Stimulated activated naive CD4-positive, alpha-beta T cell (primary cell): Measurements from ENCODE around the gene KRT80.
A peak's percentile ranks its signal among the peaks of the same experiment; 100 is the strongest.

ENCODE experiments used
- DNase-seq, 6 experiments: peaks; one replicate each; lab custom pipeline; 2025; lab: John Stamatoyannopoulos, UW

Gene KRT80

DNA sequence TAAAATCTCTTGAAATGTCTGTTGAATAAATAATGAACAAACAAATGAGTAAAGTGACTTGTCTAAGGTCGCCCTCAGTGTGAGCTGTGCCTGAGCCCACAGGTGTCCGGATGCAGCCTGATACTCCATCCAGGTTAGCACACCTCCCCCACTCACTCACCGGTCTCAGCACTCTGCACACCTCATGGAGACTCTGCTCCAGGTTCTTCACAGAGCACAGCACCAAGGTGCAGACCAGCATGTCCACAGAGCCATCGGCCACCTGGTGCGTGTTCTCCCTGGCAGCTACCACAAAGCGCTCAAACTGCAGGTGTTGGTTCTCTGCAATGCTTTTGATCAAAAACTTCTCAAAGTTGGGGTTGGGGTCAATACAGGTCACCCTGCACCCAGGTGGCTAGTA lies 37.1 kb upstream of the KRT80 start:
- no peak for DNase-seq

DNA sequence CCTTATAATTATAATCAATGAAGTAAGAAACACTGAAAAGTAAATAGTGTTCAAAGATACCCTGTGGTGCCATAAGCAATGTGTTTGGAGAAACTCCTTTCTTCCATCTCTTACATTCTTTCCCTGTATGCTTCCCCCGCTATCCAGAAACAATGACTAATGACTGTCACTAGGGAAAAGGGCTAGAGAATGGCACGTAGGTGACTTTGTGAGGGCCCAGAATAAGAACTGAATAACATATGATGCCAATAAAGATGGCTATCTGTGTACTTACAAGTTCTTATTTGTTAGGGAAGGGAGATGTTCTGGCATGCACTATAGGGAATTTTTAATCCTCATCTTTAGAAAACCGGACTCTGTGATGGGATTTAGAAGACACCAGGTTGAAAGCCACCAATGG lies 36.6 kb upstream of the KRT80 start:
- no peak for DNase-seq

DNA sequence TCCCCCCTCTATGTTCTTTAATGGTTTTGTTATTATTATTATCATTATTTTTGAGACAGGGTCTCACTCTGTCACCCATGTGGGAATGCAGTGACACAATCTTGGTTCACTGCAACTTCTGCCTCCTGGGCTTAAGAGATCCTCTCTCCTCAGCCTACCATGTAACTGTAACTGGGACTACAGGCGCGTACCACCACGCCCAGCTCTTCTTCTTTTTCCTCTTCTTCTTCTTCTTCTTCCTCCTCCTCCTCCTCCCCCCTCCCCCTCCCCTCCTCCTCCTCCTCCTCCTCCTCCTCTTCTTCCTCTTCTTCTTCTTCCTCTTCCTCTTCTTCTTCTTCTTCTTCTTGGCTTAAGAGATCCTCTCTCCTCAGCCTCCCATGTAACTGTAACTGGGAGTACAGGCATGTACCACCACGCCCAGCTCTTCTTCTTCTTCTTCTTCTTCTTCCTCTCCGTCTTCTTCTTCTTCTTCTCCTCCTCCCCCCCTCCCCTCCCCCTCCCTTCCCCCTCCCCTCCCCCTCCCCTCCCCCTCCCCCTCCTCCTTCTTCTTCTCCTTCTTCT lies 35.9 kb upstream of the KRT80 start:
- no peak for DNase-seq

DNA sequence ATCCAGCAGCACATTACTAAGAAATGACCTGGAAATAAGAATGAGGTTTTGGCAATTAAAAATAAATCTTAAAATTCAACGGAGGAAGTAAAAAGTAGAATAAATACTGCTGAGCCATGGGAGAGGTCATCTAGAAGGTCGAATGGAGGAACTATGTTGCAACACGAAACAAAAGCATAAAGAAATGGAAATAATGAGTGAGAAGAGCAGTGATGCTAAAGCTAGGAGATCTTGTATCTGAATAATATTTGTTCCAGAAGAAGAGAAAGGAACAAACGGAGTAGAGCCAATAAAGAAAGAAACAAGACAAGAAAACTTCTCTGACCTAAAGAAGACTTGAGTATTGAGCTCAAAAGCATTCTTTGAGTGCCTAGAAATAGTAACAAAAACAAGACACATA lies 34.6 kb upstream of the KRT80 start:
- DNase-seq: no peak

DNA sequence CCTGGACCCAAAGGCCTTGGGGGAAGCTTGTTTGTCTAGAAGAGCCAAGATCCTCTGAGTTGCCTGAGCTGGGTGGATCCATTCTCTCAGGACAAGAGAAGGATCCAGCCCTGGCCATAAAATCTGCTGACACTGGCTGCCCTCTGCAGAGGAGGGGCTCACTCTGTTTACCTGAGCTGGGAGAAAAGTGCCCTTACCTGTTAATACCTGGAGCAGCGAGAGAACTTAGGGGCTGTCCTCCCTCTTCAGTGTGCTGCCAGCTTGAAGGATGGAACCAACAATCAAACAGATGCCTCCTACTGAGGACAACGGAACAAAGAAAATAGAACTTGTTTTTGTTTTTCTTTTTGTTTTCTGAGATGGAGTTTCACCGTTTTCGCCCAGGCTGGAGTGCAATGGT lies 33.9 kb upstream of the KRT80 start:
- no peak for DNase-seq

DNA sequence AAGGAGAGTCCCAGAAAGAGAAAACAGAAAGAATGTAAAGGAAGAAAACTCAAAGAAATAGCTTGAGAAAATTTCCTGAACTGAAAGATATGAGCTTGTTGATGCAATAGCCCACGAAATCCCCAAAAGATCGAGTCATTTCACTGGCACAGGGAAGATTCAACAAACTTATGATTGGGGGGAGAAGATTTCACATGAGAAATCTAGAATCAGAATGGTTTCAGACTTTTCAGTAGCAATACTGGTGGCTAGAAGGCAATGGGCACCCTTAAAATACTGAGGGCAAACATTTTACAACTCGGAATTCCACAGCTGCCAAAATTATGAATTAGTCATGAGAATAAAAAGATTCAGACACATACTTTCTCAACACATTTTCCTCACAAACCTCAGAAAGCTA lies 32.3 kb upstream of the KRT80 start:
- no peak for DNase-seq

DNA sequence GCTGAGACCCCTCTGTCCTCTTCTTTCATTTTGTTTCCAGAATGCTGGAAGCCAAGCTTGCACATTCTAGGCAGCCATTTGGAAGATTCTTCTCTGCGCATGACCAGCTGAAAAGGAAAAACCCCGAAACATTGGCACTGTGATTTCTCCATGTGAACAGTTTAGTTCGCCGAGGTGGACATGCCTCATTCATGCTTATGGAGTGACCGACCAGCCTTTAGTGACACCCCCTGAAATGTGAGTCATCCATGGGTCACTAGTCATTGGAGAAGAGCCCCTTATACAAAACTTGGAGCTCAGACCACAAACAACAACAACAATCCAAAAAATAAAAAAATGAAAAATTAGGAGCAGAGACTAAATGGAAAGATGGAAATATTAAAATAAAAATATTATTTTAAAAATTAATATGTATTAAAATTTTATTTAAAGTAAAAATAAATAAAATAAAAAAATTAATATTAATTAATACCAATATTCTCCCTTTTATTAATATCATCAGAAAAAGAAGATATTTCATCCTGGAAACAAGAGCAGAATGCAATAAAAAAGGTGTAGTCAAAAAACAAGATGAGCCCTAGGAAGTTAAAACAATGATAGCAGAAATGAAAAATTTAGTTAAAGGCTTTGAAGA lies 31.7 kb upstream of the KRT80 start:
- DNase-seq: no peak

DNA sequence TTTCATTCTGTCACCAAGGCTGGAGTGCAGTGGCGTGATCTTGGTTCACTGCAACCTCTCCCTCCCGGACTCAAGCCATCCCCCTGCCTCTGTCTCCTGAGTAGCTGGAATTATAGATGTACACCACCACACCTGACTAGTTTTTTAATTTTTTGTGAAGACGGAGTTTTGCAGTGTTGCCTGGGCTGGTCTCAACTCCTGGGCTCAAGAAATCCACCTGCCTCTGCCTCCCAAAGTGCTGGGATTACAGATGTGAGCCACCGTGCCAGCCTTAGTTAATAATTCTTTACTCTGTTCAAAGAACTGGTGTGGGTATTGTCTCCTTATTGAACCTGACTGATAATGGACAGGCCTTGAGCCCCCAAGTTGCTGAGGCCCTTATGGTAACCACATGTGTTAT lies 30.9 kb upstream of the KRT80 start:
- DNase-seq: no peak

DNA sequence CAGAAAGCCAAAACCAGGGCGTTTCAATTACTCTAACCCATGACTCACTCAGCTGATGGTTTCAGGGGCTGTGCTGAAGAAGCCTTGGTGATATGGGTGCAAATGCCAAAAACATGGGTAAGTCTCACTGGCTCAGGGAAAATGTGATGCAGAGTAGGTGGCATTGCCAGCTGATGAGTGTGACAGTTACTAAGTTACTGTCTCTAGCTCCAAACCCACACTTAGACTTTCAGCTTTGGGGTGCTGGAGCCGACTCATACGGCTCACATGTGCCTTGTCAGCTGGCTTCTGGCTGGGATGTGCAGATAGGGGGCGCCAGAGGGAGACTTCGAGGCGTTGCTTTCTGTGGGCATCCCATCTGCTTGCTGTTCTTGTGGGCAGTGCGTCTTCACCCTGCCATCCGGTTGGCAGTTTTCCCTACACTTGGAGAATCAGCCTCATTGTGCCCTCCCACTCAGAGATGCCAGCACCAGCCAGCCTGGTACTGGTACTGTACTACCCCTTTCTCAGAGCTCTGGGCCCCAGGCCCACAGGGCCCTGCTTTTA lies 30.2 kb upstream of the KRT80 start:
- DNase-seq: peak in 1 of 6 experiments; percentile 2

DNA sequence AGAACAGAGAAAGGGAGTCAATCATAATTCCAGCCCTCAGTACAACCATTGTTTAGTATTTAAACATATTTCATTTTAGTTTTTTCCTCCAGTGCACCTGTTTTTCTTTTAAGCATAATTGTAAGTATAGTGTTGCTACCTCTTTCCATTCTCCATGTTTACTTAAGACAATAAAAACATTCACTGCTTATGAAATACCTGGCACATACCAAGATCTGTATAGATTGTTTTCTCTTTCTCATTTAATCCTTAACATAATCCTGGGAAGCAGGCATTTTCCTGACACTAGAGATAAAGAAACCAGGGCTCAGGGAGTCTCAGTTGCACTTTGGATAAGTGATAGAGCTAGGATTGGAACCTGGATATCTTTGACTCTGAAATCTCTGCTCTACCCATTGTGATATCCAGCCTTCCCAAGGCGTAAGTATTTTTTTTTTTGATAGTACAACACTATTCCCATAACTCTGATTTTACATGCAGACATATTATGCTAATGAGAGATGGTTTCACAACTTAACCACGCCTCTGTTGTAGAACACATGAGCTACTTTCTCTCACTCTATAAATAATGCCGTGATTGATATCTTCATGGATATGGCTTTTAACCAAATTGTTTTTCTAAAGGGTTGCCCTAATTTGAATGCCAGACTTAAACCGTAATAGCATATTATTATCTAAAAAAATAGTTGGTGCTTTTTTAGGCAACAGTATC lies 29.4 kb upstream of the KRT80 start:
- DNase-seq: no peak

DNA sequence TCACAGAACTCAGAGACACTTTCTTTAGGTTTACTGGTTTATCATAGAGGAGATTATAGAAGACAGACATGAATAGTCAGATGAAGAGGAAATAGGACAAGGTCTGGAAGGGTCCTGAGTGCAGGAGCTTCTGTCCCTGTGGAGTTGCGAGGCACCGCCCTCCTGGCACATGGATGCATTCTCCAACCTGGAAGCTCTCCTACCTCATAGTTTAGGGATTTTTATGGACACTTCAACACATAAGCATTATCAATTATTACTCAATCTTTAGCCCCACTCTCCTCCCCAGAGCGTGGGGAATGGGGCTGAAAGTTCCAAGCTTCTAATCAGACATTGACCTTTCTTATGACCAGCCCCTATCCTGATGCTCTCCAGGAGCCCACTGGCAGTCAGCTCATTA lies 28.7 kb upstream of the KRT80 start:
- no peak for DNase-seq

DNA sequence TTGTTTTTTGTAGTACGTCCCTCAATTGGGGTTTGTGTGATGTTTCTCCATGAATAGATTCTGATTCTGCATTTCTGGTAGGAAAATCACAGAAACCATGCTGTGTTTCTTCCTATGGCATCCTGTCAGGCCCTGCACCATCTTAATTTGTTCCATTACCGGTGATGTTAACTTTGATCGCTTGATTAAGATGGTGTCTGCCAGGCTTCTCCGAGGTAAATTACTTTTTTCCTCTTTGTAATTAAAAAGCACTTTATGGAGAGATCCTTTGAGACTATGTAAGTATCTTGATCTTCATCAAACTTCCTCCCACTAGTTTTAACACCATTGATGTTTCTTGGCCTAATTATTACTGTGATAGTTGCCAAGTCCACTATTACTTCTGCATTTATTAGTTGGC lies 26.2 kb upstream of the KRT80 start:
- no peak for DNase-seq

DNA sequence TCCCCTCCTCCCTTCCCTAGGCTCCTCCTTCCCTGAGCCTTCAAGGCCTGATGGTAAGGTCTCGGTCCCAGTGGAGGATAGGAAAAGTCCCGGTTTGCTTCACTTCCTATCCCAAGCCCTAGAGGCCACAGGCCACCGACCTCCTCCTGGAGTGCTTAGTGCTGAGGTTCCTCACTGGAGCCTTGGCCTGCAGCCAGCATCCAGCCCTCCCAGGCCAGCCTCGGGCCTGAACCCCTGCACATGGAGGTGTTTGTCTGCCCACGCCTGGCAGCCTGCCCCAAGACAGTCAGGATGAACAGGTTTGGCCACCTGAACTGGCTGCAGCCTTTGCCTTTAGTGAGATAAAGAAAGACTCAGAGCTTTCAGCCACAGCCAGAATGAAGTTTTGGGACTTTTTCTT lies 25.4 kb upstream of the KRT80 start:
- no peak for DNase-seq

DNA sequence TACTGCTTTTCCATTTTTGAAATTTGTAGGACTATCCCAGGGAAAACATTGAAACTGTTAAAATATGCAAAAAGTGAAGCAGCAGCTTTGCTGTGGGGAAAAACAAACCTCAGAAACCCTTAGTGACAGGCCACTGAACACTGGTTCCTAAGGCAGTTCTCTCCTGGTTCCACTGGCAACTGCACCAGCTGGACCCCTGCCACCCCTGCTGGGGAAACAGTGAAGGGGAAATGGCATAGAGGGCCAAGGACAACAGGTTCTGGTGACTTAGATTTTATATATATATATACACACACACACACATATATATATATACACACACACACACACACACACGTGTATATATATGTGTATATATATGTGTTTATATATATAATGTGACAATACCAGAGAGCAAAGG lies 25.0 kb upstream of the KRT80 start:
- DNase-seq: no peak

DNA sequence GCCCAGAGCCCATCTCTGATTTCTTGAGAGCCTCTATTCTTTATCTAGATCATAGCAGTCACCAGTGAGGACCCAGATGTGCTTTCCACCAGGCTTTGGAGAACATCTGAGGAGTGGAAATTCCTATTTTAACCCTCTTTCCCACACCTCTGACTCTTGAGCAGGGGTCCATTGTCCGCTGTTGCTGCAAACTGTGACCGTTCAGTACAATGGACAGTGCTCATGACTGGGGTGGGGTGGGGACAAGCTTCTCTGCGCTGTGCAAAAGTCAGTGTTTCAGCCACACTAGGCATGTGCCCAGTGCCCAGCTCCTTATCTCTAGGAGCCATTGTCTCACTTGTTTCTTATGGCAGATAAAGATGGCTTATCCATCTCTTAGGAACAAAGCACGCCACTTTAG lies 24.3 kb upstream of the KRT80 start:
- no peak for DNase-seq

DNA sequence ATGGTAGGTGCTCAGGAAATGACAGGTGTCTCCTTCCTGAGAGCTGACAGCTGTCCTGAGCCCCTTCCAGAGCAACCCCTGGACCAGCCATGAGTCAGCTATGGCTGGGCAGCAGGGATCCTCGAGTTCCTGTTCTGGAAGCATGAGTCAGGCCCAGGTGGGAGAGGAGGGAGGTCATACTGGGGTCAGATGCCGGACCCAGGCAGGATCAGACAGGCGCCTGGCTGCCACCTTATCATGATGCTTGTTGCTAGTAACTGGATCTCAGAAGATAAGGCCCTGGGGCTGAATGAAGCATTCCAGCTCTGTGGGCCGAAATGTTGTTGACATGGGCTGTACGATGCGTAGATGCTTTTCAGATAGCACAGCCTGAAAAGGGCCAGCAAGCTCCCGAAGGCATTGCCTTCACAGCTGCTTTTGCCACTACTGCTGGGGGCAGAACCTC lies 23.8 kb upstream of the KRT80 start:
- no peak for DNase-seq

DNA sequence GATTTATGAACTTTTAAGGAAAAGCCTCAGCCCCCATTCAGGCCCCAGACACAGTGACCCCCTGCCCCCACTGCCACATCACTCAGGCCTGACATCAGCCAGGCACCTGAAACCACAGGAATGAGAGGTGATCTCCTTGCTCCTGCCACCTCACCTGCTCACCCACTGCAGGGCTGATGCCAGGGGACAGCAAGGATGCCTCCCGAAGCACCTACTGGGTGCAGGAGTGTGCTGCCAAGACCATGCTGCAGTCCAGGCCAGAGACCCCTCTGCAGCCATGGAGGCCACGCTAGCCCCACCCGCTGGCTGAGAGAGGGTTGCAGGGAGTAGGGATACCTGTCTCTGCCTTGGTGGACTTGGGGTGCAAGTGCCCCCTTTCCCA lies 22.6 kb upstream of the KRT80 start:
- DNase-seq: no peak

DNA sequence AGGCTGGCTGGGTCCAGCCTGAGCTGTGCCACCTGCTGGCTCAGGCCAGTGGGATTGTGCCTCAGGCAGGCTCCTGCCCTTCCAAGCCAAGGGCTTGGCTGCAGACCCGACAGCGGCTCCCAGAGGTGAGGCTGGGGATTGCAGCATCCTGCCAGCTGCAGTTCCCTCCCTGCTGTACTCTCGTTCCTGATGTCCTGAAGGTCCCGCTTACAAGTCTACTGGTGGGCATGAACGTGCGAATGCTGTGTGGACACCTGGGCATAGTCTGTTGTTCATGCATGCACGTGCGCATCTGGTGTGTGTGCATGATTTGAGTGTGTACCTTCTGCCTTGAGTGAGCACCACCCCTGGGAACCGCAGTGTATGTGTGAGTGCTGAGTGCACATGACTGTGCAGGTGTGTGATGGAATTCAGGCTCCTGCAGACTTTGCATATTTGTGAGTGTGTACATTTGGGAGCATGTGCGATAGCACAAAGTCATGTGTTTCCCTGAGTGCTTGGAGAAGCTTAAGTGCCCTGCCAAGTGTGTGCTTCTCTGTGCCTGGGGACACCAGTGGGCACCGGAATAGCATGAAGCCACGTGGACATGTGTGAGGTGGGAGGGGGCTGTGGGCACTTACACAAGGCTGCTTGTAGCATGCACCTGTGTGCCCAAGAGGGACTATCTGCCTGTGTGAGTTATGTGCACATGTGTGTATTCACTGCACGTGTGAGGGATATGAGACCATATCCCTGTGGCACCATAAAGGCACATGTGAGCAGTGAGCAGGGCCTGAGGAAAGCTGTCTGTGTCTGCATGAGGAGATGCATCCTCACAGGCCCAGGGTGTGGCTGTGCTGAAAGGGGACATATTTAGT lies 22.0 kb upstream of the KRT80 start:
- peak in 5 of 6 experiments; percentile 6 to 30 (median 13) for DNase-seq

DNA sequence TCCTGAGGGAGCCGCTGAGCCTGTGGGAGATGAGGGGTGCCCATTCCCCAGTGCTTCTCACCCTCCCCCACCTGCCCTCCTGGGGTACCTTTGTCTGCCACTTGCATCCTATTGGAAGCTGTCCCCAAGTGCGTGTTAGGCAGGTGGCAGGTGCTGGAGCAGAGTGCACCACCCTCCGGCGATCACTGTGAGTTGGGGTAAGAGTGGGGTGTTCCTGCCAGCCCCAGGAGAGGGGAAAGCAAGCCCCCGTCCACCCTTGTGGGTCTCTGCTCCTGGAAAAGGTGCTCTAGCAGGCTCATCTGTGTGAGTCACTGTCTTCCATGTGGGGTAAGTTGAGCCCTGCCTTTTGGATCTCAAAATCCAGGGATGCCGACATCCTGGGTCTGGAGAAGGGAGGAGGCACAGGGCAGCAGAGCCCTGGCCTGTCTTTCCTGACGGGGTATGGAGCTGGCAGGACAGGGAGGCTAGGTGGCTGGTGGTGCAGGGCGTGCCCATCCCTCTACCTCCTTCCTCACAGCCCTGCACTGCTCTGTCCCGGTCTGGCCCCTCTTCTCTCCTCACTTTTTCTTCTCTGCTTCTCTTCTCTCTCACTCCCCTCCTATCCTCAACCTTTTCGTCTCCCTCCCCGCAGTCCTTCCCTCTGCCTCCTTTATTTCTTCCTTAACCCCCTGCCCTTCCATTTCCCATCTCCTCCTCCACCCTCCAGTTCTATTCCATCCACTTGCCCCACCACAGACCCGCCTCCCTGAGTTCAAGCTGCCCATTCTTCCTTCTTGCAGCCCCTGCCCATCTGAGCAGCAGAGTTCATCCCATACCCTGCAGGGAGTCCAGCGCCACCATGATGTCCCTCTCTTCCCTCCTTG lies 21.1 kb upstream of the KRT80 start:
- no peak for DNase-seq

DNA sequence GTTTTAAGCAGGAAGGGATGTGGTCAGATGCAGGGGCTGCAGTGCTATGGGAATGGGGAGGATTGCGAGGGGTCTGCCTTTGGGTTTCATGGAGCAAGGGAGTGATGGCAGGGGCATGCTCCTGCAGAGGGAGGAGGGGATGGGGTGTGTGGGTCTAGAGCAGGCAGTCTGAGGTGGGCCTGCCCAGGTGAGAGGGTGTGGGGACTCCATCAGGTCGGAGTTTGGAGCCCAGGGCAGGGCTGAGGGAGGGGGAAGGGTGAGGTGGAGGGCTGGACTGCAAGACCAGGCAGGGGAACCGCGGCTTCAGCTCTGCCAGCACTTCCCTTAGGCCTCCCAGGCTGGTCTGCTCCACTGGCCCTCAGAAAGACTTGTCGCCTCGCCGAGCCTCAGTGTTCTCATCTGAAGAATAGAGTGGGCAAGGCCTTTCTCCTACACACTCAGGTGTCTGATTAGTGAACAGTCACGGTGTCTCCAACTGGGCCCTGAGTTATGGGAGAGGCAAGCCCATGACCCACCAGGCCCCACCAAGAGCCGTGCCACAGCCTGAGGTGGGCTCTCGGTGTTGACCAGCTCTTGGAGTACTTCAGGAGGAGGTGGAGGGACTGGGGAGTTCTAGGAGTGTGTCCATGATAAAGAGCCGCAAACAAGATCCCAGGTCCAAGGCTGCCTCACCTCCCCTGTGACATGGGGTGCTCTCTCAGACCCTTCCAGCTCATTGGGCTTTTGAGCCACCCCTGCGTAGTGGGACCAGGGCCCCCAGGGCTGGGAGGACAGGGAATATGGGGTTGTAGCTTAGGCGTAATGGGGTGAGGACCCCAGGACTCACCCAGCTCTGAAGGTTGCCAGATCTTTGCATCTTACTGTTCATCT lies 20.1 kb upstream of the KRT80 start:
- DNase-seq: no peak
